HG03095 (cell line): ENCODE data around the gene PHAF1.

Experiments used
- ATAC-seq: cut with Tn5 transposase; IDR thresholded peaks from one replicate; pipeline ENCODE4 v1.9.1; 2021; ENCODE audit warnings: moderate library complexity; ENCODE audit not compliant: unreplicated experiment

Gene PHAF1

DNA sequence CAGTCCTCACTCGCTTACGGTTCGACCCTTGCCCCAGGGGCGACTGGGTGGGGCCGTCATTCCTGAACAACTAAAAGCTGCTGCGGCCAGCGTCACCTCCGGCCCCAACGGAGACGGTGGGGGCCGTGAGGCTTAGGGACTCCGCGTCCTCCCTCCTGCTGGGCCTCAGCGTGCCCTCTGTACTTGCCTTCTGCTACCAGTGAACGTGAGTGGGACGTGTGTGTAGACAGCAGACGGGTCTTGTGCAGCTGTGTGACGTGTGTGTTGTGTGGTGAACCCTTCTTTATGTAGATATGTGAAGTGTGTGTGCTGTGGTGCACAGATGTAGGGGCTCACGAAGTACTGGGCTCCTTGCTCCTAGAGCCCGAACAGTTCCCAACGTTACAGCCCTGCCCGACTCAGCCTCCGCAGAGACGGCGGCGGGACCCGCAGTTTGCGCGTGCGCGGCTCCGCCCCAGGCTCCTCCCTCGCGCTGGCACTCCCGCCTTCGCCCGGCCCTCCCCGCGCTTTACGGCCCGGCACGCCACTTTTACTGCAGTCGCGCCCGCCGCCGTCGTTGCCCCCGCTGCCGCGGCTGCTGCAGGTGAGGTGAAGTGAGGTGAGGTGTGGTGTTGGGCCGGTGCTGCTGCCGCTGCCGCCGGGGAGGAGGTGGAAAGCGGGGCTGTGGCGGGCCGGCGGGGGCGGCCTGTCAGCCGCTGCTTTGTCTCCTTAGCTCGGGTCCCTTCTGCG lies at the start of gene PHAF1:
TSS of gene PHAF1 (plus strand) at position 535 of the 729 bp plus-strand sequence. CDS start 235 bp downstream, outside the sequence.
- peak; percentile 74 for ATAC-seq

- ATAC-seq, result no peak
Observed at GRCh38 chr16:67063008-67063407, 46.7 kb upstream of the PHAF1 start.

GRCh38 chr16:67068212-67068753 lies 41.5 kb upstream of the PHAF1 start:
- no peak for ATAC-seq

DNA sequence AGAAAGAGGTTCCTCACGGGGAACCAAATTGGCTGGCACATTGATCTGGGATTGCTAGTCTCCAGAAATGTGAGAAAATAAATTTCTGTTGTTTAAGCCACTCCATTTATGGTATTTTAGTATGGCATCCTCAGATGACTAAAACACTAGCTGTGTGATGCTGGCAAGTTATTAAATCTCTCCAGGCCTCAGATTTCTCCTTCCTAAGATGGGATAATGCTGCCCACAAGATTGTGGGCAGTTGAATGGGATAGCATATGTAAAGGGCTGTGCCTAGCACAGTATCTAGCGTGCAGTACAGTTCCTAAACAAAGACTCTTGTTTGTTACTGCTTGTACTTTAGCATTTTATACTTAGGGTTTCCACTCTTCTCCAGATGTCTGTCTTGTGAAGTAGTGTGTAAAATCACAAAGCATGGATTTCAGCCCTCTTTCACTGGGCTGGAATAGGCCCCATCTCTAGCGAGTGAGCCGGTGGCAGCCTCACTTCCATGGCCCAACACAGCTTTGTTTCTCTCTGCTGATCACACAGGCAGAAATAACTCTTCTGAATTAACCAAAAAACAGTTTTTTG lies 38.2 kb upstream of the PHAF1 start:
- ATAC-seq, result no peak

GRCh38 chr16:67075331-67075730 lies 34.4 kb upstream of the PHAF1 start:
- no peak for ATAC-seq

- no peak for ATAC-seq
Observed at GRCh38 chr16:67077871-67078270, 31.9 kb upstream of the PHAF1 start.

DNA sequence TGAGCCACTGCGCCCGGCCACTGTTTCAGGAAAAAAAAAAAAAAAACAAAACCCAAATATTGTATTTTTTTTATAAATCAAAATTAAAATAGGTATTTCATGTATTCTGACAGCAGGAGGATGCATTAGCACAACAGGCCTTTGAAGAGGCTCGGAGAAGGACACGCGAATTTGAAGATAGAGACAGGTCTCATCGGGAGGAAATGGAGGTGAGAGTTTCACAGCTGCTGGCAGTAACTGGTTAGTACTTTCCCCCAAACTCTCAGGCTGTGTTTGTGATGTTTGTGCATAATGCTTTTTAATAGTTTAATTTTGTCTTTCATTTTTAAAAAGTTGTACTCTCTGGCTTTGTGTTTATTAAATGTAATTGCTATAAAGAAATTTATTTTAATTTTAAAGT lies 27.6 kb upstream of the PHAF1 start:
- ATAC-seq, result no peak

DNA sequence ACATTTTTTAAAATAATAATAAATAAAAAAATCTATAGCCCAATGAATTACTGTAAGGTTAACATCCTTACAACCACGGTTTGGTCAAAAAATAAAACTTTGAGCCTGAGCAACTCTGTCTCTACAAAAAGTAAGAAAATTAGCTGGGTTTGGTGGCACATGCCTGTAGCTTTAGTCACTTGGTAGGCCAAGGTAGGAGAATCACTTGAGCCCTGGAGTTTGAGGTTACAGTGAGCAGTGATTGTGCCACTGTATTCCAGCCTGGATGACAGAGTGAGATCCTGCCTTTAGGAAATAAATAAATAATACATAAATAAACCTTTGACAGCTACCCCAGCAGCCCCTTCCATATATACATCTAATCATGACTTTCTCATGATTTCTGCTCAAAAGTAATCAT lies 26.9 kb upstream of the PHAF1 start:
- no peak for ATAC-seq

- ATAC-seq, result no peak
Observed at GRCh38 chr16:67084345-67085028, 25.3 kb upstream of the PHAF1 start.

DNA sequence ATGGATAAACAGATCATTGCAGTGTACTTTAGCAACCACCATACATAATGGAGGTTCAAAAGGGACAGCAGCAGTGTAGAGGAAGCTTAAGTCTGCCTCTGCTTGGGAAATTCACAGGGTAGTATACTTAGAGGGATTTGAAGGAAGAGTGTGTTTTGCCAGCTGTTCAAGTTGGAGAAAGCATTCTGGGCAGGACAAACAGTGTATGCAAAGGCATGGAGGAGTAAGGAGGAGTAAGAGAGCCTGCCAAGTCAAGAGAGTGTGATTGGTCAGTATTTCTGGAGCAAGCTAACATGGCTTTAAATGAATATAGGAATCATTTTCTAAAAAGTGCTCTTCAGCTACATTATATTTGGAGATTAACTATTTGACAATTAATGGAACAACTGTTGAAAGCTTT lies 22.9 kb upstream of the PHAF1 start:
- ATAC-seq, result no peak

GRCh38 chr16:67087291-67087690 lies 22.4 kb upstream of the PHAF1 start:
- no peak for ATAC-seq

GRCh38 chr16:67087803-67088202 lies 21.9 kb upstream of the PHAF1 start:
- no peak for ATAC-seq

DNA sequence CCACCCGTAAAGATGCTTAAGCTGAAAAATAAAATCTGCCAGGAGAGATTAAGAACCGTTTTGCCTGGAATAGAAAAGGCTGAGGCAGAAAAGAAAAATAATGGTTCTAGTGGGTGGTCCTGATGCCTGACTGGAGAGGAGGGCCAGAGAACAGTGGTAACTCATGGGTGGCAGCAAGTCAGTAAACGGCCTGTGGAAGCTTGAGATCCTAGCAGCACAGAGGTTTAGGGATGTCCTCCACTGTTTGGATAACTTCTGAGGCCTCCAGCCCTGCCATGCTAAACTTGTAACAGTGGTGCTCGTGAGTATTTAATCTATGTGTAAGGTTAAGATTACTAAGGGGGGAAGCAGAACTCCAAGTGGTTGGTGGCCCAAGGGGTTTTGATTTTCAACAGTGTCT lies 21.2 kb upstream of the PHAF1 start:
- no peak for ATAC-seq

DNA sequence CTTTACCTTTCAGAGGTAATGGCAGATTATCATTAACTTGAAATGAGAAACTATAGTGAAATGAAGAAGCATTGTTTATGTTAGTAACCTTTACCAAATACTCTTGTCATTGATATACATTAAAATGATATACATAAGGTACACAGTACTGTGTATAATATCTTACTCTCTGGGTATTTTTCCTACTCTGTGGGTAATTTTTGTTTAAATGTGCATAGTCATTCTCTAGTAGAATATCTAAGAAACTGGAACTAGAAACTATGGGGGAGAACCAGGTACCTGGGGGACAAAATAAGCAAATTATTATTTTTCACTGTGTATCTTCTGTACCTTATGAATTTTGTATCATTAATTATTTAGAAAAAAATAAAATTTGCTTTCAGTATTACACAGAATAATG lies 20.6 kb upstream of the PHAF1 start:
- ATAC-seq, result no peak

- ATAC-seq, result no peak
Observed at GRCh38 chr16:67091906-67092566, 17.7 kb upstream of the PHAF1 start.

DNA sequence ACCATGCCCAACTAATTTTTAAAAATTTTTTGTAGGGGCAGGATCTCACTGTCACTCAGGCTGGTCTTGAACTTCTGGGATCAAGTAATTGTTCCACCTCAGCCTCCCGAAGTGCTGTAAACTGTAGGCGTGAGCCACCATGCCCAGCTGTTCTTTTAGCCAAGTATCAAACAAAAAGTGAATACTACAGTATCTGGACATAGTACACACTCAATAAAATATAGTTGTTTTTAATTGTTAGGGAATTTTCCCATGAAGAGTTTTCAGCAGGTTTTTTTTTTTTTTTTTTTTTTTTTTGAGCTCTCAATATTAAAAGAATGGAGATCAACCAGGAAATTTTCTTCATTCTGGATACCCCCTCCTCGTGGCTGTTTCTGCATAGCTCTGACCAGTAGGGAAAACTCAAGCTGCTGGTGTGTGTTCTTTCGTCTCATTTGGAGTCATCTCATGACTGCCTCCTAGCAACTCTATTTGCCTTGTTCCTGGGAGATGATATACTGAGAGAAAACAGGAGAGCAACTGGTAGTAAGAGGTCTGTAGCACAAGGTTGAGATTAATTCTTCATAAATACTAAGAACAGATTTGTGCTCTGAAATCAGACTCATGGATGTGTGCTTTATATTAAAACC lies 16.5 kb upstream of the PHAF1 start:
- ATAC-seq, result no peak

DNA sequence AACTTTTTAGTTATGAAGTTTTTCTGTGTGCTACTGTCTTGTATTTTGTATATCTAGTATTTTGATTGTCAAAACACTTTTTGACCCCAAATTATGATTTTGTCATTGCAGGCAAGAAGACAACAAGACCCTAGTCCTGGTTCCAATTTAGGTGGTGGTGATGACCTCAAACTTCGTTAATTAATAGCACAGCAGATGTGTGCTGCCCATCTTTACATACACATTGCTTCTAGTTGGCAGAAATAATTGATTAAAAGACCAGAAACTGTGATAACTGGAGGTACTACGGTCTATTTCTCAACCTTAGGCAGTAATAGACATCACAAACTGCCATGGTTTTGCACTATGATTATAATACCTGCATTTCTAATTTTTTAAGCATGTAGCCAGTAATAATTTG lies 11.1 kb upstream of the PHAF1 start:
- no peak for ATAC-seq

GRCh38 chr16:67100569-67101310 lies 9.0 kb upstream of the PHAF1 start:
- no peak for ATAC-seq

GRCh38 chr16:67101311-67102082 lies 8.2 kb upstream of the PHAF1 start:
- ATAC-seq, result no peak

DNA sequence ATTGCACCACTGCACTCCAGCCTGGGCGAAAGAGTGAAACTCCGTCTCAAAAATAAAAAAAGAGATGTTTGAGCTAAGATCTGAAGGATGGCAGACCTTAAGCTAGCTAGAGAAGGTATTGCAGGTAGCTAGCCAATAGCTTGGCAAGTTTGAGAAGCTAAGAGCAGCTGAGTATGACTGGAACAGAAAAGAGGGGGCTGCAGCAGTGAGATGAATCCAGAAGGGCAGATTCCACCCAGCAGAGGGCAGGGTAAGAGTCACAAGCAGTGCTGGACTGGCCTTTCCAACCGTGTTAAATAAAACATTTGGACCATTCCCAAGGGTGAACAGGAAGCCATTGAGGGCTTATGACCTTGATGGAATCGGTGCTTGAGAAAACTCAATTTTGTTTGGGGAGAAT lies 5.7 kb upstream of the PHAF1 start:
- ATAC-seq, result no peak
